A673 (cell line): Measurements from ENCODE around the gene ERP44. TPM values are rescaled to one million over a fixed set of nuclear protein-coding genes. Genes with fewer than 3 reads are reported as not detected.

Source experiments
- BruUV-seq: library from RNA; stranded (reverse); fragments of 400-500 nt; replicated peaks from 2 replicates; lab custom pipeline; 2021; lab: Mats Ljungman, UMichigan
- CTCF ChIA-PET: fragments of 300-600 bp; sonication (Branson Sonifier 250); formaldehyde crosslinking; loops from one replicate; lab custom pipeline; 2022; ENCODE audit warnings: antibody characterized with exemption; lab: Charles Lee
- POLR2A ChIA-PET: fragments of 300-600 bp; sonication (Branson Sonifier 250); formaldehyde crosslinking; loops from one replicate; lab custom pipeline; 2022; ENCODE audit warnings: antibody characterized with exemption; ENCODE audit not compliant: low non-redundant PET; lab: Charles Lee
- DNase-seq: peaks from one replicate; pipeline ENCODE4 v3.0.0-alpha.2; 2015; ENCODE audit warnings: low spot score
- H3K27ac ChIP-seq: fragments of 200-600 bp; sonication (generic); 2 replicates; pipeline ENCODE4 v1.5.1; 2016; ENCODE audit warnings: mixed run types, low read depth, mild to moderate bottlenecking, mixed read lengths, antibody characterized with exemption, low read length; ENCODE audit not compliant: poor library complexity, severe bottlenecking
- H3K27me3 ChIP-seq: fragments of 200-600 bp; sonication (generic); replicated peaks from 2 replicates; pipeline ENCODE4 v1.6.1; 2017; ENCODE audit warnings: mixed run types, low read depth, mild to moderate bottlenecking, mixed read lengths, antibody characterized with exemption, low read length; ENCODE audit not compliant: insufficient read depth, poor library complexity
- H3K36me3 ChIP-seq: fragments of 200-600 bp; sonication (generic); 2 replicates; pipeline ENCODE4 v1.6.1; 2016; ENCODE audit warnings: mixed run types, mild to moderate bottlenecking, mixed read lengths, antibody characterized with exemption, low read length; ENCODE audit not compliant: insufficient read depth, poor library complexity, severe bottlenecking
- H3K4me1 ChIP-seq: fragments of 200-600 bp; sonication (generic); 2 replicates; pipeline ENCODE4 v1.6.1; 2017; ENCODE audit warnings: mixed run types, mild to moderate bottlenecking, mixed read lengths, antibody characterized with exemption, low read length; ENCODE audit not compliant: insufficient read depth, poor library complexity, severe bottlenecking
- H3K4me3 ChIP-seq: fragments of 200-600 bp; sonication (generic); 2 replicates; pipeline ENCODE4 v1.5.1; 2016; ENCODE audit warnings: low read depth, mixed run types, mild to moderate bottlenecking, mixed read lengths, low read length; ENCODE audit not compliant: poor library complexity, severe bottlenecking
- H3K9me3 ChIP-seq: fragments of 200-600 bp; sonication (generic); 2 replicates; pipeline ENCODE4 v1.6.1; 2016; ENCODE audit warnings: mixed run types, low read depth, mild to moderate bottlenecking, mixed read lengths, antibody characterized with exemption, low read length; ENCODE audit not compliant: poor library complexity, severe bottlenecking
- CTCF ChIP-seq: fragments of 300-800, 200-600 bp; sonication (generic); conservative IDR thresholded peaks from 2 replicates; pipeline ENCODE4 v1.5.1; 2017; ENCODE audit warnings: low read depth, mild to moderate bottlenecking, antibody characterized with exemption, low read length, moderate library complexity, mixed read lengths
- EZH2 ChIP-seq: fragments of 200-600 bp; sonication (generic); IDR thresholded peaks from 2 replicates; pipeline ENCODE4 v1.6.1; 2017; ENCODE audit warnings: borderline replicate concordance, low read depth, mild to moderate bottlenecking, mixed read lengths, antibody characterized with exemption, low read length; ENCODE audit not compliant: poor library complexity, severe bottlenecking
- intact Hi-C: fragments of 100-400 bp; cut with micrococcal nuclease; formaldehyde crosslinking; loops from one replicate; pipeline ENCODE4 v1.10.0; 2022; ENCODE audit not compliant: unreplicated experiment
- total RNA-seq: library from RNA; stranded (reverse); gene quantifications from 2 replicates; pipeline ENCODE4 v1.2.3, GENCODE V29; 2021

The ERP44 gene
- total RNA-seq, 1 experiment from 2014 or later = 16.8 TPM

- Histone ChIP-seq H3K4me3 (no peak overlapping the region), H3K9me3 (no peaks in the 10 kb centered on the region), H3K27me3 (no peaks in the 10 kb centered on the region), H3K36me3 (peaks cover 4% of the 10 kb centered on the region), H3K4me1 (no peaks in the 10 kb centered on the region), H3K27ac (no peak overlapping the region)
- intact Hi-C loops = no loop called here
- POLR2A ChIA-PET = no interaction called here
- BruUV-seq = no TSS peak
- CTCF ChIA-PET = no interaction called here
- DNase-seq = no peak
- TF ChIP-seq EZH2 (no peak), CTCF (no peak)
Measured at GRCh38 chr9:99973455-99973854, 125.3 kb downstream of the ERP44 start.

- H3K36me3 ChIP-seq = peaks cover 4% of the 10 kb centered on the region
- BruUV-seq = no TSS peak
- H3K4me1 ChIP-seq = no peaks in the 10 kb centered on the region
- no peak overlapping the region for H3K4me3 ChIP-seq
- no peak overlapping the region for H3K27ac ChIP-seq
- ChIA-PET CTCF (no interaction called here), POLR2A (no interaction called here)
- no peak for DNase-seq
- intact Hi-C loops = no loop called here
- no peak for TF ChIP-seq EZH2
- TF ChIP-seq CTCF = no peak
- no peaks in the 10 kb centered on the region for H3K9me3 ChIP-seq
- H3K27me3 ChIP-seq = no peaks in the 10 kb centered on the region
Measured at GRCh38 chr9:99971410-99971809, 127.4 kb downstream of the ERP44 start.

- Histone ChIP-seq H3K9me3 (no peaks in the 10 kb centered on the region), H3K4me3 (no peak overlapping the region), H3K4me1 (no peaks in the 10 kb centered on the region), H3K27me3 (no peaks in the 10 kb centered on the region), H3K36me3 (peaks cover 4% of the 10 kb centered on the region), H3K27ac (no peak overlapping the region)
- ChIA-PET CTCF (no interaction called here), POLR2A (no interaction called here)
- TF ChIP-seq EZH2 = no peak
- TF ChIP-seq CTCF = no peak
- BruUV-seq = no TSS peak
- intact Hi-C loops = no loop called here
- no peak for DNase-seq
Measured at GRCh38 chr9:99970481-99970880, 128.3 kb downstream of the ERP44 start.
